MG63 (cell line): ENCODE measurements around the gene PRDM8. TPM values are rescaled to one million over a fixed set of nuclear protein-coding genes. Genes with fewer than 3 reads are reported as not detected.

Experiments used
- DNase-seq: peaks from one replicate; pipeline ENCODE4 v3.0.0-alpha.2; 2020
- H3K27me3 ChIP-seq: fragments of 250-450 bp; sonication (Bioruptor Pico); 2 replicates; pipeline ENCODE4 v1.5.1; 2020; ENCODE audit warnings: mild to moderate bottlenecking, moderate library complexity
- H3K36me3 ChIP-seq: fragments of 250-450 bp; sonication (Bioruptor Pico); 2 replicates; pipeline ENCODE4 v1.5.1; 2020; ENCODE audit warnings: mild to moderate bottlenecking, moderate library complexity
- H3K4me3 ChIP-seq: fragments of 250-450 bp; sonication (Bioruptor Pico); 2 replicates; pipeline ENCODE4 v1.5.1; 2020; ENCODE audit warnings: mild to moderate bottlenecking, moderate library complexity
- H3K9me3 ChIP-seq: fragments of 250-450 bp; sonication (Bioruptor Pico); 2 replicates; pipeline ENCODE4 v1.5.1; 2020; ENCODE audit warnings: mild to moderate bottlenecking, moderate library complexity
- total RNA-seq: library from RNA; depleted of rRNA; stranded (reverse); fragments of >200 nt; shearing (Covaris generic); gene quantifications from 2 replicates; pipeline ENCODE4 v1.2.3, GENCODE V29; 2014; ENCODE audit warnings: low replicate concordance

Gene PRDM8
- total RNA-seq, 1 experiment from 2014 or later: 3.6 TPM

DNA sequence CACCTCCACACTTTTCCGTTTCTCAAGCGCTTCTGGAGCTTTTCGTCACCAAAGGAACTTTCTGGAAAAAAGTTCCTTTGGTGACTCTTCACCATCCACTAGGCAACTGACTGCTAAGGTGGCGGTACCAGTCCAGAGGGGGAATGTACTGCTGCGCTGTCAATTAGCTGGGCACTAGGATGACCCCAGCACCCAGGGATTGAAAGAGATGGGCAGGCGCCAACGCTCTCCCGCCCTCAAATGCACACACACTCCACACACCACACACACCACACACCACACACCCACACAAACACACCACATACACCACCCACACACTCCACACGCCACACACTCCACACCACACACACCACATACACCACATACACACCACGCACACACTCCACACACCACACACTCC lies 10.4 kb downstream of the PRDM8 start:
- Histone ChIP-seq H3K36me3 (no peaks in the 10 kb centered on the region), H3K9me3 (no peaks in the 10 kb centered on the region), H3K4me3 (no peak overlapping the region), H3K27me3 (no peaks in the 10 kb centered on the region)
- DNase-seq: no peak

GRCh38 chr4:80208610-80209339 lies 11.5 kb downstream of the PRDM8 start:
- no peaks in the 10 kb centered on the region for H3K9me3 ChIP-seq
- H3K4me3 ChIP-seq: no peak overlapping the region
- no peak for DNase-seq
- H3K36me3 ChIP-seq: no peaks in the 10 kb centered on the region
- H3K27me3 ChIP-seq: no peaks in the 10 kb centered on the region

GRCh38 chr4:80209340-80209701 lies 12.0 kb downstream of the PRDM8 start:
- Histone ChIP-seq H3K4me3 (no peak overlapping the region), H3K9me3 (no peaks in the 10 kb centered on the region), H3K27me3 (no peaks in the 10 kb centered on the region), H3K36me3 (no peaks in the 10 kb centered on the region)
- no peak for DNase-seq

GRCh38 chr4:80210549-80210948 lies 13.2 kb downstream of the PRDM8 start:
- Histone ChIP-seq H3K9me3 (no peaks in the 10 kb centered on the region), H3K4me3 (no peak overlapping the region), H3K27me3 (no peaks in the 10 kb centered on the region), H3K36me3 (no peaks in the 10 kb centered on the region)
- DNase-seq: no peak

DNA sequence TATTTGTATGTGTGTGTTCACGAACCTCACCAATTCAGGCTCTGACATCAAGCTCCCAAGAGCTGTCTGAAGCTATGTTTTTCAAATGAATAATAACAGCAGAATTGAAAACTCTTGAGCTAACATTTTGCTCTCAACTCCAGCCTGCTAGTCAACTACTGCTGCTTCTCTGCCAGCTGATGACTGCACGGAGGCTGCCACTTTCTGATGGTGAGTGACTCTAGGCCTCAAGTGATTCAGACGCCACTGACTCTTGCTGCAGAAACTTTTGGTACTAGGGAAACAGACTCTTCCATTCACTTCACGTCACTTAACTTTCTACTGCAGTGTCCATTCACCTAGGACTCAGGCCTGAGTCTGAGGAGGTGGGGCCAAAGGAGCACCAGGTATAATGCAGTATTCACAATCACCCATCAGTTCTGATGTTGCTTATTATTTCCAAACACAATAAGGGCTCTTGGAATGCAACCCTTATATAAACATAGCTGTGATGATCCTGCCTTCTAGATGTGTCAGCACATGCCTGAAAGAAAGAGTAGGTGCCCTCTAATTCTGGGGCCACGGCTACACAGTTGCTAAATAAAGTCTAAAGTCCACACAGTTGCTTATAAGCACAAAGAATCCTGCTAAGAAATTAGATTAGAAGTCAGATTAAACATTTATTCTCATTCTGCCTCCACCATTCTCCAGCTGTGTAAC lies 16.0 kb downstream of the PRDM8 start:
- H3K27me3 ChIP-seq: no peaks in the 10 kb centered on the region
- no peak overlapping the region for H3K4me3 ChIP-seq
- no peaks in the 10 kb centered on the region for H3K36me3 ChIP-seq
- peak; percentile 64 for DNase-seq
- H3K9me3 ChIP-seq: no peaks in the 10 kb centered on the region

GRCh38 chr4:80215449-80216052 lies 18.2 kb downstream of the PRDM8 start:
- no peaks in the 10 kb centered on the region for H3K9me3 ChIP-seq
- no peaks in the 10 kb centered on the region for H3K27me3 ChIP-seq
- no peaks in the 10 kb centered on the region for H3K36me3 ChIP-seq
- H3K4me3 ChIP-seq: no peak overlapping the region
- DNase-seq: no peak

DNA sequence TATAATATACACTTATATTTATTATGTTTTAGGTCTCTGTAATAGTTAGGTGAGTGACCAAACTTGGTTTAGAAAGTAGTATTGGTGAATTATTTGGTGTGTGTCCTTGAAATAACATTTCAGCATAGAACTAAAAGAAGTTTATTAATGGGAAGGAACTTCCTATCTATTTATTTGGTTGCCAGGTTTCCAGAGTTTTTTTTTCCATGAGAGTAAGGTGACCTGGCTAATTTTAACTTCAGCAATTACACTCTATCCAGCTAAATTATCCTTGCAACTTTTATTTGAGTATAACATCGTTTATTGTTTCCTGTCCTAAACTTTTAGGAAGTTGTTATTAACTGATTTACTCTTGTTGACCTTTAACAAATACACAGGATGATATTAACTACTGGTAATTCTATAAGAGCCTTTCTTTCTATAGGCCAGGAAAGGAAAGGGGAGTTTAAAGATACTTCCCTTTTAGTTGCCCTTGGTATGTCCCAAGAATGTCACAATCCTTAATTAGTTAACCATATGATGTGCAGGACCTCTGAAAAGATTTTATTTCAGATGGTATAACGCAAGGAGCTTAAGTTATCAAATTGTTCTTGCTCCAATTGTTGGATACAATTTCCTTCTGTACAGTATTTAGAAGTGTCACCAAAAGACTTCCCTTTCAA lies 18.9 kb downstream of the PRDM8 start:
- Histone ChIP-seq H3K27me3 (no peaks in the 10 kb centered on the region), H3K9me3 (no peaks in the 10 kb centered on the region), H3K36me3 (no peaks in the 10 kb centered on the region), H3K4me3 (no peak overlapping the region)
- no peak for DNase-seq

DNA sequence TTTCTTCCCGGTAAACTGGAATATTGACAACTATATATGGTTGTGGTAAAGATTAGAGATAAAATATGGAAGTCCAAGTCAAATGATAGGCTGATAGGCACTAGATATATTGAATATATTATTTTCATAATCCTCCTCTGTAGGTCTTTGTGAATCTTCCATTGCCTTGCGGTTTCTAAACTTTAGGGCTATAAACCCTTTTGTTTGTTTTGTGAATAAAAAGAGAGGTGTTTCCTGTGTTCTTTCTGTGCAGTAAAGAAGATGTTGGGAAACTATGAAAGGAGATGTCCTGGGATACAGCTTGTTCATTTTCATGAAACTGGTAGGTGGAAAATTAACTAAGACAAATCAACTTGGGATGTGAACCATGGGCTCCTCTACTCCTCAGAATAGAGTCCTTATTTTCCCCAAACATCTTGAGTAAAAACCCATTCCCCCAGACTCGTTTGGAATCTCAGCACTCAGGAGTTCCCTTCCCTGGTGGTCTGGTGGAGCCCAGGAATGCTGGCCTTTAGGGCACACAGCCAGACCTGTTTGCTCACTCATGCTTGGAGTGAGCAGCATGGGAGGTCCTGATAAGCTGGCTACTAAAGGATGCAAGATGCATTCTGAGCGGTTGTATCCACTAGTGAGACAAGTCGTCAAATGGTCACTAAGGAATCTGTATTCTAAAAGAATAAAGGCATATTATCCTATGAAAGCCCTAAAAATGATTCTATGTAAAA lies 22.2 kb downstream of the PRDM8 start:
- no peaks in the 10 kb centered on the region for H3K27me3 ChIP-seq
- no peak for DNase-seq
- H3K36me3 ChIP-seq: no peaks in the 10 kb centered on the region
- H3K4me3 ChIP-seq: no peak overlapping the region
- no peaks in the 10 kb centered on the region for H3K9me3 ChIP-seq

GRCh38 chr4:80220711-80221110 lies 23.4 kb downstream of the PRDM8 start:
- no peak for DNase-seq
- H3K36me3 ChIP-seq: no peaks in the 10 kb centered on the region
- no peaks in the 10 kb centered on the region for H3K27me3 ChIP-seq
- no peaks in the 10 kb centered on the region for H3K9me3 ChIP-seq
- no peak overlapping the region for H3K4me3 ChIP-seq

GRCh38 chr4:80221161-80221560 lies 23.9 kb downstream of the PRDM8 start:
- Histone ChIP-seq H3K27me3 (no peaks in the 10 kb centered on the region), H3K36me3 (no peaks in the 10 kb centered on the region), H3K9me3 (no peaks in the 10 kb centered on the region), H3K4me3 (no peak overlapping the region)
- no peak for DNase-seq

DNA sequence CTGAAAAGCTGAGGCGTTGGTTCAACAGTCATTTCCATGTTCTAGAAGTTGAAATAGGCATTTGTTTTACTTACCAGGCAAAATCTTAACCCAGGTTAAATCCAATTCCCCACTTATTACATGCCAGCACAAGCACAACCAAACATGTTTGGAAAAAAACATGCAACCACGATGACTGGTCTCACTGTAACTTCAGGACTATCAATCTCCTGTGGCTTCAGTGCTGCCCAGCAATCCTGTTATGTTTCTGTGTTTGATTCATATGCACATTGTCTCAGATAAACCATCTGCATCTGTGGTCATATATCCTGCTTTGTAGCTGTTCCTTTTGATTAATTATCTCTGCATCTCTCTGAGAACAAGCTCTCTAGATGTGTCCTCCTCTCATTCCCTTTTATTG lies 28.3 kb downstream of the PRDM8 start:
- no peak for DNase-seq
- H3K36me3 ChIP-seq: no peaks in the 10 kb centered on the region

GRCh38 chr4:80226094-80226493 lies 28.8 kb downstream of the PRDM8 start:
- H3K36me3 ChIP-seq: no peaks in the 10 kb centered on the region
- DNase-seq: no peak
- H3K27me3 ChIP-seq: no peaks in the 10 kb centered on the region
- H3K4me3 ChIP-seq: no peak overlapping the region
- H3K9me3 ChIP-seq: no peaks in the 10 kb centered on the region

More for the DNA sequence above, 28.3 kb downstream of the PRDM8 start:
- Histone ChIP-seq H3K9me3 (no peaks in the 10 kb centered on the region), H3K4me3 (no peak overlapping the region), H3K27me3 (no peaks in the 10 kb centered on the region)

GRCh38 chr4:80228460-80228859 lies 31.2 kb downstream of the PRDM8 start:
- Histone ChIP-seq H3K36me3 (no peaks in the 10 kb centered on the region), H3K4me3 (no peak overlapping the region), H3K27me3 (no peaks in the 10 kb centered on the region), H3K9me3 (no peaks in the 10 kb centered on the region)
- DNase-seq: no peak

DNA sequence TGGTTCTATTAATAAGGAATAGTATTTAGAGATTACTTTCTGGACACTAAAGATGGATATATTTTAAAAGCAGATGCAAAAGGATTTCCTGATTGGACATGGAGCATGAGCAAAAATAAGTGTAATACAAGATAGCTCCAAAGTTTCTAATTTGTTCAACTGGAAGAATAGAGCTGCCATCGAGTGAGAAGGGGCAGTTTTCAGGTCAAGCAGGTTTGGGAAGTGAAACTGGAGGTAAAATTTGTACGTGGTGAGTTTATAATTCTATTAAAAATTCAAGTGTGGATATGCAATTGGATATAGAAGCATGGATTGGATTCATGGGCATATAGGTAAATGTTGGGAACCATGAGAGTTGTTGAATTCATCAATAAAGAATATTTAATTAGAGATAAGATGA lies 31.8 kb downstream of the PRDM8 start:
- no peak overlapping the region; the same call in 1 of the 2 replicates for H3K4me3 ChIP-seq
- H3K36me3 ChIP-seq: no peaks in the 10 kb centered on the region
- no peak for DNase-seq

GRCh38 chr4:80229590-80229989 lies 32.3 kb downstream of the PRDM8 start:
- H3K27me3 ChIP-seq: no peaks in the 10 kb centered on the region
- H3K4me3 ChIP-seq: peak overlapping the region; percentile 17; the same call in 1 of the 2 replicates
- DNase-seq: no peak
- H3K9me3 ChIP-seq: no peaks in the 10 kb centered on the region
- H3K36me3 ChIP-seq: no peaks in the 10 kb centered on the region

More for the DNA sequence above, 31.8 kb downstream of the PRDM8 start:
- no peaks in the 10 kb centered on the region for H3K9me3 ChIP-seq
- no peaks in the 10 kb centered on the region for H3K27me3 ChIP-seq

- peak; percentile 35 for DNase-seq
- Histone ChIP-seq H3K27me3 (no peaks in the 10 kb centered on the region), H3K4me3 (no peak overlapping the region), H3K9me3 (no peaks in the 10 kb centered on the region), H3K36me3 (no peaks in the 10 kb centered on the region)
These were observed 33.9 kb downstream of the PRDM8 start for GRCh38 chr4:80231180-80231579.
